SIG-M5 treated with dmso at 0.1 percent for 504 hours (cell line): ENCODE measurements around the gene WNT7A.

ENCODE experiments used
- DNase-seq: peaks from one replicate; lab custom pipeline; 2025; ENCODE audit not compliant: unreplicated experiment; lab: John Stamatoyannopoulos, UW

WNT7A gene

GRCh38 chr3:13831386-13831996 lies 48.4 kb downstream of the WNT7A start:
- DNase-seq: no peak

- no peak for DNase-seq
Observed at GRCh38 chr3:13829311-13829710, 50.6 kb downstream of the WNT7A start.

DNA sequence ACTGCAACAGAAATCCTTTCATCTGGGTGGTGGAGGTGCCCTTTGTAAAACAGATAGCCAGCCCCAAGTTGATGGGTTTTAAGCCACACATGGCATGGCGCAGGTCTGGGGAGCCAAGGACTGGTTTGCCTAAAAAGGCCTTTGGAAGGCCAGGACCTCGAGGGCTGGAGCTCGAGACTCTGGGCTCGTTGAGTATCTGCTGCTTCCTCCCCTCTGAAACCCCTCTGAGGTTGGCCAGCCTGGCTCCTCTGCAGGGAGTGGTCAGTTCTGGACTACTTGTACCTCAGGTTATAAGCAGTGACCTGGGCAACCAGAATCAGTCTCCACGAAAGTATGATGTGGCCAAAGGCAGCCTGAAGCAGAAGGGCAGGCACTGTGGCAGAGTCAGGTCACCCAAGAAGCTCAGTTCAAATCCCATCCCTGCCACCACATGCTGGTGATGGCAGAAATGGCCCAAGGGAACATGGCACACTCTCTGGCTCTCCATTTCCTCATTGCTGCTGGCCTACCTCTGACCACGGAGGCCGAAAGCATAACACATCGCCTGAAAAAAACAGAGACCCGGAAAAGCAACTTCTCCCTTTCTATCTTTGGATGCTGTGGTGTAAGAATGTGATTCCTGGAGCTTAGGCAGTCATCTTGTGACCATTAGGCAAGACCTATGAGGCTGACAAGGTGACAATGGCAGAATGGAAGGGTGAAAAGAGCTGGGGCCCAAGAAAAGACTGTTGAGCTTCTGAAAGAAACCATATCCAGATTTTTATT lies 51.2 kb downstream of the WNT7A start:
- DNase-seq: no peak

- DNase-seq: no peak
Observed at GRCh38 chr3:13827699-13828098, 52.2 kb downstream of the WNT7A start.

DNA sequence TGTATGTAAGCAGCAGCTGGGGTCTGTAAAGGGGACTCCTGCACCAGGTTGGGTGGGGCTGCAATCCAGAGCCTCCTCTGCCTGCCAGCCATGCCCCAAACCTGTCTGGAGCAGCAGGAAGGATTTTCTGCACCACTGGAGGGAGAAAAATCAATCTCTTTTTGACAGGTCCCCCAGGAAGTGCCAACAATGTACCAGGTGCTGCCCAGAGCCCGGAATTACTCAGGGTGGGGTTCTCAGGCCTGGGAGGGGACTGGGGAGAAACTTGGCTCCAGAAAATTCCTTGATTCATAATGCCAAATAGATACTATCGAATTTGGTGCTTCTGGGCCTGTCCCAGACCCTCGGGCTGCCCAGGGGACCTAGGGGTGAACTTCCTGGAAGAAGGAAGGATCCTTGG lies 52.6 kb downstream of the WNT7A start:
- DNase-seq: no peak

DNA sequence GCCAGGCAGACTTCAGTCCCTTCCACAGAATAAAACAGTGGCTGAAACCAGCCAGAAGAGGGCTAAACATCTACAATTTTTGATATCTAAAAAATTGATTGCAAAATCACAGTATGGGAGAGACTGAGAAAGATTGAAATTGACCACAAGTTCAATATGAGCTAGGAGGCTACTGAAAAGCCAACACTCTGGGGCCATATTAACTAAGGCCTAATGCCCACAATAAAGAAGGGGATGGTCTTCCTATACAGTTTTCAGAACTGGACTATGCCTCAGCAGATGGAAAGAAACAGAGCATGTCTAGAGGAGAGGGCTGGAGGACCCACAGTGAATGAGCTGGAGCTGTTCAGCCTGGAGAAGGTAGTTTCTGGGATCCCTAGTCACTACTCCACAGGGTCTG lies 53.2 kb downstream of the WNT7A start:
- DNase-seq: no peak

DNA sequence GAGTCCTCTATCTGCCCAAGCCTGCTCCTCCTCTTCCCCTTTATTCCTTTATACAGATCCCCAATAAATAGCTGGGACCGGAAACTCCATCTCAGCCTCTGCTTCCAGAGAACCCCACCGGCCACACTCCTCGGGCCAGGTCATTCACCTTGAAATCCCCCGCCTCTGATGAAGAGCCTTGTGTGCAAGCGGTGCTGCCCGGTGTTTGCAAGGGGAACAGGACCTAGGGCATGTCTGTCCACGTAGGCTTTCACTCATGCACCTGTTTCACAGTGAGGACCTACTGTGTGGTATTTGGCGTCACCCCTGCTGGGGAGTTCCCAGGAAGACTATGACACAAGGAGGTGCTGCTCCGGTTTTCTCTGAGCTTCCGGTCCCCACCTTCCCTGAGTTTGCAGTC lies 54.0 kb downstream of the WNT7A start:
- no peak for DNase-seq

- no peak for DNase-seq
Observed at GRCh38 chr3:13825311-13825579, 54.6 kb downstream of the WNT7A start.

DNA sequence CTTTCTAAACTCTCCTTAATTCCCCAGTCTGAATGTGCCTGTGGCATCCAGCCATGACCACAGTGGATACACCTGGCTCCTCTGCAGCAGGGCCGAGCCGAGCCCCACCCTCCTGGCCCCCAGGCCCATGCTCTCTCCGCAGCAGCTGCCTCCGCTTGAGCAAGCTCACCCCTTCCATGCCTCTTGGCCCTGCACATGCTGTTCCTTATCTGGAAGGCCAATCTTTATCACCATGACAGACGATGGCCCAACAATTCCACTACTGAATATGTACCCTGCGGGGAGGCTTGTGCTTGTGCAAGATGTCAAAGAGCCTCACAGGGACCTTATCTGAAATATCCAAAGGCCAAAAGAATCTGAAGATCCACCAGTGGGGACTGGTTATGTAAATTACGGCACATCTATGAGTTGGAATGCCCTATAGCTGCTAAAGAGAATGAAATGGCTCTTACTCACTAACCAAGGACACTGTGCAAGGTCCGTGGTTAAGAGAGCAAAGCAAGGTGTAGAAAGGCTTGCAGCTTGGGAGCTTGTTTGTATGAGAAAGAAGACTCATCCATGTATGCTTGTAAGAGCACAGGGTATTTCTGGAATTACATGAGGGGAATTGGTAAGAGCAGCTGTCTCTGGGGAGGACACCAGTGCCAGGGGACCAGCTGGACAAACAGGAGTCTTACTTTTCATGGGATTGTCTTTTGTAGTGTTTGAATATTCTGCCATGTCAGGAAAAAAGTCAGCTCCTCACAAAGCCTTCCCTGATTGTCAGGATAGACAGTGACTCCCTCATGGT lies 55.2 kb downstream of the WNT7A start:
- no peak for DNase-seq

DNA sequence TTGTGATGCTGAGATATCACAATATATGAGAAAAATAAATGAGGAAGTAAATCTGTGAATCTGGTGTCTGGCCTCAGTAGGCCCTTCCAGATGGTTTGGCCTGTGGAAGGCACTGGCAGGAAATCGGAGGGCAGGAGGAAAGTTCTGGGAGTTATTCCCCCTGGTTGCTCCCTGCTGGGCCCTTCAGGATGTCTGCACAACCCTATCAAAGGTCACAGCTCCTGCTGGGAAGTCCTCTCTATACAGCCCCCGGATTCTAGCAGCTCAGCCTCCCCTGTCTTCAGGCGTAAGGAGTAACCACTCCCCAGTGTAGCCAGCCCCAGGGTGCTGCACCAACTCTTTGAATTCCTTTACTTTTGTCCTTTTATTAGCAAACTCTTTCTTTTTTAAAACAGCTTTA lies 56.2 kb downstream of the WNT7A start:
- DNase-seq: no peak

DNA sequence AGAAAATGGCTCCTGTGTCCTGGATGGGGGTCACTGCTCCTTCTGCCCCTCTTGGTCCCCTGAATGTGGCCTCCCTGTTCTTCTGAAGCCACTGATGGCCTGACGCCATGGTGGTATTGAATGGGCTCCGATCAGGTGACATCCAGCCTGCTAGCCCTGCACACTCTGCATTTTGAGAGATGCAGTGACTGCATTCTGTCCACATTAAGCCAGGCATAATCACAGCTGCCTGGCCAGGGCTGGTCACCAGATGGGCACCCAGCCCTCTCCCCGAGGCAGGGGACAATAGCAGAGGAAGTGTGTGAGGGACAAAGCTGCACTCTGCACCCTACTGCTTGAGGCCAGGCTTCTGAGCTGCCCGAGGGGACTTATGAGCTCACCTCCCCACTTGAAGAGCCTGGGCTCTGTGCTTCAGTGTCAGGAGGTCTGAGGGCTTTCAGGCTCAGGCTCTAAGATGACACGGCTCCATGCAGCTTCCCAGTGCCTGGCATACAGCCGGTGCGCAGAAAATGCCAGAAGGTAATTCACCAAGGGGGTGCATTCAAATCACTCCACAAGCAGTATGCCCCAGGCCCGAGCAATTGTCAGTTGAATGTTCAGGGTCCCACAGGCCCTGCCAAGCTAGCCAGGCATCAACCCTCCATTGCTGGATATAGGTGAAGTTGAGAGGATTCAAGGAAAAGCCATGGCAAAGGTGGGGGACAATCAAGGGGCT lies 56.8 kb downstream of the WNT7A start:
- DNase-seq: no peak

- no peak for DNase-seq
Observed at GRCh38 chr3:13822042-13822441, 57.8 kb downstream of the WNT7A start.

DNA sequence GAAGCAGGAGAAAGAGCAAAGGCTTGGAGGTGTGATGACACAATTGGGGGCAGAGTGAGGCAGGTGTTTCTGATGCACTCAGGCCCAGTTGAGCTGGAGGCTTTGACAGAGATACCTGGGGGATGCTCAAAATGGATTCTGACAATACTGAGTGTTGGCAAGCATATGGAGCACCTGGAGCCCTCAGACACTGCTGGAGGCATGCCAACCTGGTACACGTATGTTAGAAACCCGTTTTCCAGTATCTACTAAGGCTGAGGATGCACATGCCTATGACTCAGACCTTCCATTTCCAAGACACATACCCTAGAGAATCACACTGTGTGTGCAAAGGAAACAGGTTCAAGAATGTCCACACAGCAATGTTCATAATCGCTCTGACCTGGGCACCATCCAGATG lies 58.7 kb downstream of the WNT7A start:
- no peak for DNase-seq

- DNase-seq: no peak
Observed at GRCh38 chr3:13818919-13819318, 61.0 kb downstream of the WNT7A start.

- DNase-seq: no peak
Observed at GRCh38 chr3:13815088-13815683, 64.7 kb downstream of the WNT7A start.

GRCh38 chr3:13812034-13812471 lies 67.8 kb downstream of the WNT7A start:
- DNase-seq: no peak

DNA sequence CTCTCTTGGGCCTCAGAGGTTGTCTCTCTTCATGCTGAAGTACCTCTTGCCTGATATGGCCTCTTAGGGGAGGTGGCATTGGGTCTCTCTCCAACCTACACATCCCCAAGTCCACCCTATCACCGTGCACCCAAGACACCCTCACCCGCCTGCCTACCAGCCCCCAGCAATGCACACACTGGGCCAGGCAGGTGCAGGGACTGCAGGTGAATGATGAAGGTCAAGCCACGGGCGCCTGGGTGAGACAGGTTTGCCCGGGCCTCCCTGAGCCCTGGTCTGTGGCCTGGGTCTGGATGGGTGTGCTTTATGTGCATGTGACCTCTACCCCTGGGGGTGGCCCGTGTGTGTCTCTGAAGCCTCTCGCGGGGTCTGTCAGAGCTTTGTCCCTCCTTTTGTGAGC lies 68.3 kb downstream of the WNT7A start:
- no peak for DNase-seq

- DNase-seq: no peak
Observed at GRCh38 chr3:13808550-13808949, 71.3 kb downstream of the WNT7A start.

DNA sequence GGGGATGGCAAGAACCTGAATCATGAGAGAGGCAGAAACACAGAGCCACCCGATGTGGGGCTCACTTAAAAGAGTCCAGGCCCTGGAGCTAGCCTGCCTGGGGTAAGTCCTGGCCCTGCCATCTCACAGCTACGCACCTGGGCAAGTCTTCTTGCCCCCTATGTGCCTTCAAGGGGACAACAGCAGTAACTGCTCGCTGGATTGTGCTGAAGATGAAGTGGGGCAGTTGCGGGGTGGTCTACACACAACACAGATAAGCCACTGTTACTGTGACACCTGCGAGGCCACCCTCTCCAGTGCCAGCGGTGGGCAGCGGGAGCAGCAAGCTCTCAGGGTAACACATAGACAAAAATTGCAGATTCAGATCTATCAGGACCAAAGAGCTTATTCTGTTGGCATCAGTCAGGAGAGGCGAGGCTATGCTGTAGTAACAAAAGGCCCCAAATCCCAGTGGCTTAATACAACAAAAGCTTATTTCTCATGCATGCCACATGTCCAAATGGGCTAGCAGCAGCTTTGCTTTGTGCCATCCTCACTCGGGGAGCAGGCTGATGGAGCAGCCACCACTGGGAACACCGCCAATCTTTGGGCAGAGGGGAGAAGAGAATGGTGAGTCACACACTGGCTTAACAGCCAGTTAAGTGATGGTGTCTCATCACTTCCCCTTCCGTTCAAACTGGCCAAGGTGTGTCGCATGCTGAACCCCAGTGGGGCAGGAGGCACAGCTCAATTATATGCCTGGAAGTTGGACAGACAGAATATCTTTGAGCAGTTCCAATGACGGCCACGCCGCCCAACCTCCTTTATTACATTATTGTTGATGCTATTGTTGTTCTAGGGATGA lies 78.3 kb downstream of the WNT7A start:
- no peak for DNase-seq

GRCh38 chr3:13800064-13800463 lies 79.8 kb downstream of the WNT7A start:
- DNase-seq: no peak
